Stimulated activated CD4-positive, alpha-beta T cell treated with anti-CD3 and anti-CD28 coated beads, Interleukin-12 subunit alpha, Interleukin-12 subunit beta, amount 100 ng/mL, for 48 hours (primary cell): ENCODE results near the gene PAH.

Source experiments
- DNase-seq, 3 donors: peaks; one replicate each; pipeline ENCODE4 v3.0.0-alpha.2; 2020; ENCODE audit warnings: low read depth in 2 of 3, low spot score in 1 of 3

The PAH gene

GRCh38 chr12:102917026-102917787 is at the start of gene PAH:
PAH (minus strand) TSS chr12:102917244; CDS start chr12:102917130, 114 bp downstream.
- DNase-seq, result no peak

DNA sequence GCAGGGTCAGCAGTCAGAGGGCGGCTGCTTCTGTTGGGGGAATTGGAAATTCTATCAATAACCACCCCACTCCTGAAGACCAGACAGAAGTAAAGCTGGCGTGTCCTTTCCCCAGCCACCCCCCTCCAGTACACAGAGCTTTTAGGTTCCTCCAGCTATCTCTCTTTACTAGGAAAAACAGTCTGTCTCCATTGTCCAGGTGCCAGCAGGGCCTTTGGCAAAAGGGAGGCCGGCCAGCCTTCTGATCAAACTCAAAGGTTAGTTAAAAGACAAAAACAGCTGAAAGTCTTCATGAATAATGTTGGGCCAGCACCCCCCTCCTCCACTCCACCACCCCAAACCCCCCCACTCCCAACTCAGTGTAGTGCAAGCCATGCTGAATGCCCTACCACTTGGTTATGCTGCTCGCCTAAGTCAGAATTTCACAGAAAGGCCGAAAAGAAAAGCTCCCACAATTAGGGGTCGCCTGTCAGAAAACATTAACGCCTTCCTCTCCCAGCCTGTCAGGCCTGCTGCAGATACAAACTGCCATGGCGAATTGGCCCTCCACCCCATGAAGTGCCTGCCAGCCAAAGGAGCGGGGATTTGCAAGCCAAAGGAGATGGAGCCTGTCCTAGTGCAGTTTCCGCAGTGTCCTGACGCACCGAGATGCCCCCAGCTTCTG is 49.3 kb upstream of the PAH start:
- no peak for DNase-seq

- DNase-seq, result no peak
These were observed 48.5 kb upstream of the PAH start for GRCh38 chr12:102965281-102966155.

DNA sequence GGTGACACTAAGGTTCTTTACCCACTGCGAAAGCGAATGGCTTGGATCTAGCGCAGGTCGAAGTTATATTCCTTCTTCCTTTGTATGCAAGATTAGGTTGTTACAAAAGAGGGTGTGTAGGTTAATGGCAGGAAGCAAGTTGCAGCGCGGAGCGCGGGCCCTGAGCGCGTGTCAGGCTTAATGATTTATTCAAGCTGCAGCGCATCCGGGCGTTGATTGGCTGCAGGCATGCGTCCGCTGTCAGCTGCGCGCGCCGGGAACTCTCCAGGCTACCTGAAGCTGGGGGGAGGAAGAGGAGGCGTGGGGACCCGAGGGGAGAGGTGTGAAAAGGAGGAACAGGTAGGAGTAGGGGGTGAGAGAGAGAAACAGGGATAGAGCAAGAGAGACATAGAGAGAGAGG is 47.8 kb upstream of the PAH start:
- no peak for DNase-seq

GRCh38 chr12:102963796-102964195 is 46.8 kb upstream of the PAH start:
- DNase-seq, result no peak

DNA sequence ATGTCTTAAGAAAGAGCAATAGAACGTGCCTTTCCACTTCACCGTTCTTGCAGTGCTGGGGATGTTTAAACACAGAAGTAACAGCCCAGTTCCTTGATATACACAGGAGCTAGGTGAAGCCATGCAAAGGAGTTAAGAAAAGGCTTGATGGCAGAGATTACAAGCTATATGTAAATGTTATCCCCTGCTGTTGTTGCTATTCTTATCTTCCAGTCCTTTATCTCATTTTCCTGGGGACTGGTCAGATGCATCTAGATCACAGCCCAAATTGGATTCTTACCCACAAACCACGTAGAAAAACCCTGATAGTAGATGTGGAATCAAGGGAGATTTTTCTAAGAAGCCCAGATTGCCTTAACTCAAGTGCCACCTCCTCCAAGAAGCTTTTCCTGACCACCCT is 45.9 kb upstream of the PAH start:
- DNase-seq, result no peak

DNA sequence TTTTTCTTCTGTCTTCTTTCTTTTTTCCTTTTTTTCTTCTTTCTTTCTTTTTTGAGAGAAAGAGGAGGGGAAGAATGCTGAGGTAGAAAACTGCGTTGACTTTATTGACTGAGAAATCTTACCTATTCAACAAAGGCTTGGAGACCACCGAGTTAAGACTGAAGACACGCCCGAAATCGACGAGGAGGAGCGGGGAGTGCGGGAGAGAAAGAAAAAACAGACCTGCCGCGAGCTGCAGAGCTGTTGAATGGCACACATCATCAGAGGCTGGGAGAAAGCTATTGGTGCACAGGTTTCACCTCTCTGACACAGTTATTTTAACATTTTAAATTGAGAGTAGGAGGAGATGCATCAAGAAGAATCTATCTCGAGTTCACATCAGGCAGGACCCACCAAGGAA is 45.5 kb upstream of the PAH start:
- DNase-seq, result no peak

DNA sequence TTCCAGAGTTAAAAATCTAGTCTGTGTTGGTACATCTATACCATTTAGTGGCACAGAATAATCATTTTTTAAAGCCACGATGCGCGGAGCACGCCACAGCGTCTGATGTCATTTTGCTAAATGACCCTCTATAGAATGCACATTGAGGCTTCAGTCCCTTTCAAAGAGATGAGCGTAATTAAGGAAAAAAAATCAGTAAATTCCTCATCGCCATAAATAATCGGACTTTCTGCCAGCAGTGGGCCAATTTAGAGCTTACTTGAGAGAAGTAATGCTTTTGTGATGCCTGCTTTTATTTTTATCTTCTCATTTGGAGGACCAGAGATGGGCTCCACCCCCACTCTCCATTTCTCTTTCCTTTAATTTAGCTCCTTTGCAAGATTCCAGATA is 44.4 kb upstream of the PAH start:
- DNase-seq, result no peak

GRCh38 chr12:102960766-102961465 is 43.9 kb upstream of the PAH start:
- no peak for DNase-seq

GRCh38 chr12:102959391-102959790 is 42.3 kb upstream of the PAH start:
- no peak for DNase-seq

DNA sequence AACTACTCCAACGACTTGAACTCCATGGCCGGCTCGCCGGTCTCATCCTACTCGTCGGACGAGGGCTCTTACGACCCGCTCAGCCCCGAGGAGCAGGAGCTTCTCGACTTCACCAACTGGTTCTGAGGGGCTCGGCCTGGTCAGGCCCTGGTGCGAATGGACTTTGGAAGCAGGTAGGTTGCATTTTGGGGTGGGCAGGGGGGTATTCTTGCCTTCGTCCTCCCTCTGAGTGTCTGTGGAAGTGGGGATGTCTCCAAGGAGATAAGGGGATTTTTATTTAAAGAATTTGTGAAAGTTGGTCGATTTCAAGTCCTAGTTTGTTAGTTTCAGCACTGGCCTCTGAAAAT is 41.8 kb upstream of the PAH start:
- no peak for DNase-seq

DNA sequence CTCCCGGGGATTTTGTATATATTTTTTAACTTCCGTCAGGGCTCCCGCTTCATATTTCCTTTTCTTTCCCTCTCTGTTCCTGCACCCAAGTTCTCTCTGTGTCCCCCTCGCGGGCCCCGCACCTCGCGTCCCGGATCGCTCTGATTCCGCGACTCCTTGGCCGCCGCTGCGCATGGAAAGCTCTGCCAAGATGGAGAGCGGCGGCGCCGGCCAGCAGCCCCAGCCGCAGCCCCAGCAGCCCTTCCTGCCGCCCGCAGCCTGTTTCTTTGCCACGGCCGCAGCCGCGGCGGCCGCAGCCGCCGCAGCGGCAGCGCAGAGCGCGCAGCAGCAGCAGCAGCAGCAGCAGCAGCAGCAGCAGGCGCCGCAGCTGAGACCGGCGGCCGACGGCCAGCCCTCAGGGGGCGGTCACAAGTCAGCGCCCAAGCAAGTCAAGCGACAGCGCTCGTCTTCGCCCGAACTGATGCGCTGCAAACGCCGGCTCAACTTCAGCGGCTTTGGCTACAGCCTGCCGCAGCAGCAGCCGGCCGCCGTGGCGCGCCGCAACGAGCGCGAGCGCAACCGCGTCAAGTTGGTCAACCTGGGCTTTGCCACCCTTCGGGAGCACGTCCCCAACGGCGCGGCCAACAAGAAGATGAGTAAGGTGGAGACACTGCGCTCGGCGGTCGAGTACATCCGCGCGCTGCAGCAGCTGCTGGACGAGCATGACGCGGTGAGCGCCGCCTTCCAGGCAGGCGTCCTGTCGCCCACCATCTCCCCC is 41.2 kb upstream of the PAH start:
- DNase-seq, result no peak

GRCh38 chr12:102957339-102958050 is 40.5 kb upstream of the PAH start, which contains the start of gene ASCL1:
ASCL1 (plus strand) TSS chr12:102957674; CDS start chr12:102958245, 571 bp downstream.
- DNase-seq, result no peak

- no peak for DNase-seq
These were observed 39.8 kb upstream of the PAH start for GRCh38 chr12:102956738-102957327.

DNA sequence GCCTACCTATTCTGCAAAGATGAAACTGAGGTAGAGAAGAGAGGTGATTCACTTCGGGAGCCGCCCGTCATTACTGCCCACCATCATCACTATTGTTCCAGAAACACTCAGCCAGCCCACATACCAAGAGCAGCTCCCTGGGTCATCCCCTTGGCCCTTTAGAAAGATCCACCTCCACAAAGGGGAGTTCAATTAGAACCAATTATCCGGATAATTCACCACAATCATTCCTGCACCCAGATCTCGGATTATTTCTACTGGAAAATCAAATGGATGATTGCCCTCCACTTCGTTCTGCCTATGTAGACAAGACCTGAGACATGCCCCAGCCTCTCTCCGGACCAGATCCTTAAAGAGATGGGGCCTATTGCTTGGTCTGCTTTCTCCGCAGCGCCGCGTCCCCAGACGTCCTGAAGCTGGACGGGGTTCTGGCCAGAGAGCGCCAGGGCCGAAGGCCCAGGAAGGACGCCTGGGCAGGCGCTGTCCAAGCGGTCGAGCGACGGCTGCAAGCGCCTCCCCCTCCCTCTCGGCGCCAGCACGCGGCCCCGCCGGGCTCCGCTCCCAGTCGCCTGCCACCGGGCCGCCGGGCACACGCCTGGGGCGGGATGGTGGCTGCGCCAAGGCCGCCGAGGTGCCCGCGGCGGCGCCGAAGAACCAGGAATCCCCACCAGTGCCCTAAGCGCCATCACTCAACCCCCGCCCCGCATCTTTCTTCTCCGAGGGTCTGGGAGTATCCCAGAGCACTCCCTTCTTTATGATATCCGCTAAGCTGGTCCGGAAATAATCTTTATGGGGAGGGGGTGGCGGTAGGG is 39.1 kb upstream of the PAH start:
- DNase-seq, result no peak

DNA sequence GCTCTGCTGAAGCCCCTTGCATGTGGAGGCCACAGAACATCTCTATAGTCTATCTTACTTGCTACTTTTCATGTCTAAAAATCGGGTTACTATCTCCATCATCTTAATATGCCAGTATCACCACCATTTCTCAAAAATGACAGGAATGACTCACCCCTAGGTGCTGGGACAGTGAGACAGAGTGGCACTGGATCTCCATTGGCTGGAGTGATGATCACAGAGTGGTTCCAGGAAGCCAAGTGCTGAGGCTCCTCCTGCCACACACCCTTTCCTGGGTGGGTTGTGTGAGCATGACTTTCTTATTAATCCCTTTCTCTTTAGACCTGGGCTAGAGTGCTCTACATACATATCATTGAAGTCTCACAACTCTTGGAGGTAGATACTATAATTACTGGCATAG is 37.1 kb upstream of the PAH start:
- DNase-seq, result no peak

GRCh38 chr12:102953221-102953620 is 36.2 kb upstream of the PAH start:
- DNase-seq, result no peak

DNA sequence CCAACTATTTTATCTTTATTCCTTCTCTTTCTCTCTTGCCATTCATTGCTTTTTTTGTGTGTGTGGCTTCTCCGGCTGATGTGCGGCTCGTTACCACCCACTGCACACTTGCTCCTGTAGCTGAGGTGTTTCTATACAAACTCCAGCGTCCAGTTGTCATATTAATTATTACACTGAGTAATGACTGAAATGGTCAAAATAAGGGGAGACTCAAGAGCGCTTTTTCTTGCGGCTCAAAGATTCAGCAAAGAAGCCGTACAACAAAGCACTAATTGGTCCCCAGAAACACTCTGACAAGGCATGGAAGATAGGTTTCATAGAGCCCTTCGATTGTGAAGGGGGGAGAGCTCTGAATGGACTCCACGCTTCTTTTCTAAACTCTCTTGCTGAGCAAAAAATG is 34.8 kb upstream of the PAH start:
- no peak for DNase-seq
